HG03066 (cell line): ENCODE data around the gene AQP7.
"Not testable (repeated sequence)": the region's sequence is repeated elsewhere in the genome, so short reads cannot be mapped to it uniquely, and the experiment has no call there.

ENCODE experiments used
- ATAC-seq: cut with Tn5 transposase; IDR thresholded peaks from one replicate; pipeline ENCODE4 v1.9.1; 2021; ENCODE audit warnings: low read depth; ENCODE audit not compliant: unreplicated experiment

The AQP7 gene

DNA sequence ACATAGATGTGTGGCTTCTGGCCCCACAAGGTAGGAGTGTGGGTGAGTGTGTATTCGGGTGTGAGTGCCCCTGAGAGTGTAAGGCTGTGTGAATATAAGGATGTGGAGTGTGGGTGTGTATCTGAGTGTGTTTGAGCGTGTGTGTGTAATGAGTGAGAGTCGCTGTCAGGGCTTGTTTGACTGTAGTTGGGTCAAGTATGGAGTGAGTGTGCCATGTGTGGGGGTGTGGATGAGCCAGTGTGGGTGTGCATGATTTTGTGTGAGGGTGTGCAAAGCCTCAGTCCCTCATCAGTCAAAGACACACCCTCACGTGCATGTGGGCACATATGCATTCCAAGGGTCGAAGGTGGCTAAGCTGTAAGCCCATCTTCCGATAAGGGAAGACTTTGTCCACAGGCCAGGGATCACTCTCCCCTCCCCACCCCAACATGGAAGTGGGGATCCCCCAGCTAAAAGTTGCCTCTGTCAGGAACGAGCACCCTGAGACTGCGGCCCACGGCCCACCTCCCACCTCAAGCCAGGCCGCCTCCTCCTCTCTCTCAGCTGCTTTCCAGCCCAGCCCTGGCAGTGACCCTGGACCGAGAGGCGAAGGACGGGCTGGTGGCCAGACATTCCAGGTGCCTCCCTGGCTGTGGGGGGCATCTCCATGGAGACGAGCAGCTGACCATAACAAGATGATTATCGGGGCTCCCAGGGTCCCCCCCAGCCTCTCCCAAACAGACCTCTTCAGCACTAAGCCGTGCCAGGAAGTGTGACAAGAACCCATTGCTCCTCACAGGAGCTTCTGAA is 32.1 kb upstream of the AQP7 start:
- no peak for ATAC-seq

DNA sequence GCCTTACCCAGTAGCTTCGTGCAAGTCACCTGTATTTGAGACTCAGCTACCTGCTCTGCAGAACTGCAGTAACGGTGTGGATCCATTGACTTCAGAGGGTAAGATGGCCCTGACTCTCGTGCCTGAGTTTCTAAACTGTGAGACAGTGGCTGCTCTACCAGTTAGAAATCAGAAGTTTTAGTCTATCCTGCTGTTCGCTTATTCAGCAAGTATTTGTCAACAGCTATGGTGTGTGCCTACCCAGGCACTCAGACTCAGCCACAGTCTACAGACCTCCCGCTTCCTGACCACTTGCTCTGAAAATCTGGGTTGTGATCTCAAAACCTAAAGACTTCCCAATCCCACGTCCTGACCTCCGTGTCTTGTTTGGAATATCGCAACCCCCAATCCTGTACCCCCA is 31.5 kb upstream of the AQP7 start:
- ATAC-seq = no peak

GRCh38 chr9:33431420-33431819 is 29.1 kb upstream of the AQP7 start:
- ATAC-seq = no peak

DNA sequence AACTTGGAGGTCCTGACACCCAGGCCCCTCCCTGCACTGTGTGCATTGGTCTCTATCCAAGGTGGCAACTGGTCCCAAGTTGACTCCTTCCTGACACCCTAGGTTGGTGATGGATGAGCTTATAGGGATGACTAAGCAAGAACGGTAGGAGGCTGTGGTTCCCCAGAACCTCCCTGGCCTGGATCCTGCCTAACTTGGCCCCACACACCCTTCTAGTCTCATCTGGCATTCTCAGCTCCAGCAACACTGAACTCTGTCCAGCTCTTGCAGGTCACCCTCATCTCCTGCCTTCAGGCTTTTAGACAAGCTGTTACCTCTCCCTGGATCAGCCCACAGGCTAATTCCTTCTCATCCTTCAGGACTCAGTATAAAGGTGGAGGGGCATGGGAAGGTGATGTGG is 28.6 kb upstream of the AQP7 start:
- ATAC-seq = no peak

DNA sequence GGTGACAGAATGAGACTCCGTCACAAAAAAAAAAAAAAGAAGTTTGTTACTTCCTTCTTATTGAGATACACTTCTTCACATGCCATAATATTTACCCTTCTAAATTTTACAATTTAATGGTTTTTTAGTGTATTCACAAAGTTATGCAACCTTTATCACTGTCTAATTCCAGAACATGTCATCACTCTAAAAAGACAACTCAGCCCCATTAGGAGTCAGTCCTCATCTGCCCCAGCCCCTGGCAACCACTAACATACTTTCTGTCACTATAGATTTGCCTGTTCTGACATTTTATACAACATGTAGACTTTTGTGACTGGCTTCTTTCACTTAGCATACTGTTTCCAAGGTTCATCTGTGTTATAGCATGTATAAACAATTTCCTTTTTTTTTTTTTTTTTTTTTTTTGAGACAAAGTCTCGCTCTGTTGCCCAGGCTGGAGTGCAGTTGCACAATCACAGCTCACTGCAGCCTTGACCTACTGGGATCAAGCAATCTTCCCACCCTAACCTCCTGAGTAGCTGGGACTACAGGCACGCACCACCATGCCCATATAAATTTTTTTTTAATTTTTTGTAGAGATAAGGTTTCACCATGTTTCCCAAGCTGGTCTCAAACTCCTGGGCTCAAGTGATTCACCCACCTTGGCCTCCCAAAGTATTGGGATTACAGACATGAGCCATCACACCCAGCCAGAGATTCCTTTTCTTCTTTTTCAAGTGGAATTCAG is 27.1 kb upstream of the AQP7 start:
- no peak for ATAC-seq

DNA sequence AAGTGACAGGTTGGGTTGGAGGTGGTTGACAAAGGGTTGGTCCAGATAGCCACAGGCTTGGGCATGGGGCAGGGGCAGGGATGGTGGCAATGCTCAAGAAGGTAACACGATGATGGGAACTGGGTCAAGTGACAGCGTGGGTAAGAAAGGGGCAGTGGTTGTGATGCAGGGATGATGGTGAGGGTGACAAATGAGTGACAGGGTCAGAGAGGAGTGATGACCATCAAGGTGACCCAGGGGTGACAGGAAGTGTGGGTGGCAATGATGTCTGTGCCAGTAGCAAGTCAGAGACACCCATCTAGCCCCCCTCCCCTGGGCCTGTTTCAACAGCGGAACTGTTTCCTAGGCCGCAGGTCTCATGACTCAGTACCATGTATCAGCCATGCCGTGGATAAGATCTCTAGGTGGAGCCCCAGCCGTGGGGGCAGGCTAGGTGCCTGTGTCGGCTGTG is 24.5 kb upstream of the AQP7 start:
- no peak for ATAC-seq

DNA sequence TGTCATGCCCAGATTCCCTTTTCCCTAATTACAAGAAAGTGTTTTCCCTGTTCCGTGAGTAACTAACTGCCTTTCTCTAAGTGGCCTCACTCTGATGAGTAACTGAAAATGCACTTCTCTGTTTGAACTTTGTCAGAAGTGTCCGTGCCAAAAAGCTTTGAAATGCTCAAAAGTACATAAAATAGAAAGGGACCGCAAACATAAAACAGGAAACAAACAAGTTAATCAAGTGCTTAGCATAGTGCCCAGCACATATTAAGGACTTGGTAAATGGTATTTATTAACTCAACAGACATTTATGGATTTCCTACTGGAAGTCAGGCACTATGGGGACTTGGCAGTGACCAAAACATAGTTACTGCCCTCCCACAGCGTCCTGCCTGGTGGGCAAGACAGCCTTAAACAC is 22.8 kb upstream of the AQP7 start:
- ATAC-seq = no peak

- not testable (repeated sequence) for ATAC-seq
Observed at GRCh38 chr9:33424492-33424891, 22.1 kb upstream of the AQP7 start.

DNA sequence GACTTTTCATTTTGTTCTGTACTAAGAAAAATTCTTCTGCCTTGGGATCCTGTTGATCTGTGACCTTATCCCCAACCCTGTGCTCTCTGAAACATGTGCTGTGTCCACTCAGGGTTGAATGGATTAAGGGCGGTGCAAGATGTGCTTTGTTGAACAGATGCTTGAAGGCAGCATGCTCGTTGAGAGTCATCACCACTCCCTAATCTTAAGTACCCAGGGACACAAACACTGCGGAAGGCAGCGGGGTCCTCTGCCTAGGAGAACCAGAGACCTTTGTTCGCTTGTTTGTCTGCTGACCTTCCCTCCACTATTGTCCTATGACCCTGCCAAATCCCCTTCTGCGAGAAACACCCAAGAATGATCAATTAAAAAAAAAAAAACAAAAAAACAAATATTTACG is 21.7 kb upstream of the AQP7 start:
- ATAC-seq = not testable (repeated sequence)

DNA sequence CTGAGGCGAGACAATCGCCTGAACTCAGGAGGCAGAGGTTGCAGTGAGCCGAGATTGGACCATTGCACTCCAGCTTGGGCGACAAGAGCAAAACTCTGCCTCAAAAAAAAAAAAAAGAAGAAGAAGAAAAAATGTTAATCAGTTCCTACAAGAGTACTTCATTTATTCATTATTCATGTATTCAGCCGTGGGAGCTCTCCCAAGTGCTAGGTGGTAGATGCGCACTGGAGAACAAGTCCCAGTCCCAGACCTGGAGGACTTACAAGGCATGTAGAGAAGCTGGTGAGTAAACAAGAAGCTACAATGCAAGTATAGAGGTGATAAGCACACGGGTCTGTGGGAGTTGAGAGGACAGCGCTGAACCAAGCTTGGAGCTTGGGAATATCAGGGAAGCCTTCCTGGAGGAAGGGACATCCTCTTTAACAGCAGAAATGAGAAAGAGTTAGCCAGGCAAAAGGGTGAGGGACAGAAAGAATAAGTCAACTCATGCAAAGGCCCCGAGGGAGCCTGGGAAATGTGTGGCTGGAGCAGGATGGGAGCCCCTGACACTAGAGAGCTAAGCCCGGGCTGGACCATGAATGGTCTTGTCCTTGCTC is 17.4 kb upstream of the AQP7 start:
- no peak for ATAC-seq

- ATAC-seq = no peak
Observed at GRCh38 chr9:33418090-33418489, 15.7 kb upstream of the AQP7 start.

DNA sequence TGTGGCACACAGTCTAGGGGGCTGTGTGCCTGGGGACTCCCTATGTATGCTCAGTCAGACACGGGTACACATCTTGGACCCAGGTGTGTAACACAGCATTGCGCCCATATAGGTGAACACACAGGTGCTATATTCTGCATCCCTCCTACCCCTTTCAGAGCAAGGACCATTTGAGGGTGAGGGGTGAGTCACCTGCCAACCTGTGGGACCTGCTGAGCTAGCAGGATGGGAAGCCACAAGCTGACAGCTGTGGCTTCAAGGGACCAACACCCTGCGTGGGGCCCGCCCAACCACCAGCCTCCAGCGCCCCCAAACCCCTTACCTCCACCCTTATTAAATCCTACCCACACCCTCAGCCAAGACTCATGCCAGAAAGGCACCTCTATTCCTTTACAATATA is 14.6 kb upstream of the AQP7 start:
- no peak for ATAC-seq

DNA sequence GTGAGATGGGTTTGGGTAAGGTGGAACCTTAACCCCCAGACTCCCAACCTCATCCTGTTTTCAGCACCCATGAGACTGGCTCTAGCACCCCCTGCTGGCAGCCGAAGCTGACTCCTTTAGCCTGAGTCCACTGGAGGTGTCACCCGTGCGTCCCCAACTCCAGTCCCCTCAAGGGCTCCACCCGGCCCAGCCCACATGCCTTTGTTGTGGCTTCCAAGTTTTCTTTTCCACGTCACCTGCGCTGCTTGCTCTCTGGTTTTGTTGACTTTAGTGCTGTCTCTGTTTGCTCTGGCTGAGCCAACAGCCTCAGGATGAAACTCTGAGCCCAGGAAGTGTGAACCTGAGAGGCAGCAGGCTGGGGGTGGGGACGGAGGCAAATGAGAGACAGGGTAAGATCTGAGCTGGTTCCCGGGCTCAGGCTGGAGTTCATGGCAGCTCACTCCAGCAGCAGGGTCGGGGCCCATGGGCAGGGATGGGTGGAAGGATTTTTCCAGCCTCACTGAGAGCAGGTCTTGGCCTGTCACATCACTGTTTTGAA is 13.2 kb upstream of the AQP7 start:
- ATAC-seq = no peak

DNA sequence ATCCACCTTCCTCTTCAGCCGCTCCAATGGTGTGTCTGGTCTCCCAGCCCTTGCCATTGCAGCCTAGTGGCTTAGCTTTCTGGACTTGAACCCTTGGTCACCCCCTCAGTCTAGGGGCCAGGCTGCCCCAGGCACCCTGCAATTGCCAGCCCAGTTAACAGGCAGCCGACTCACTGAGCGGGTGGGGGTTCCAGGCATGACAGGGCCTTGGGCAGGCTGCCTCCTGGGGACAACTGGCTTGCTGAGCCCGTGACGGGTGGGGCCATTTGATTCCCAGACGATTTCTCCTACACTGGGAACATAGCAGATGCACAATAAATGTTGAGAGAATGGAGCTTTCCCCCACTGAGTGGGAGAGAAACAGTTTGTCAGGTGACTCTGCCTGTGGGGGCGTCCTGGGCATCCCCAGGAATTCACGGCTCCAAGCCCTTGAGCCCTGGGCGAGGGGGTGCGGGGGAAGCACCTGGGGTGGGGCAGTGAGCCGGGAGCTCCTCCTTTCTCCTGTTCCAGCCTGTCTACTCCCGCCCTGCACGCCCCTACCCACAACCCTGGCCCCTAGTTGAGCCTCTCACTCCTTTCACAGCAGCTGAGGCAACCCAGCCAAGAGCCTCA is 12.6 kb upstream of the AQP7 start:
- no peak for ATAC-seq

GRCh38 chr9:33414268-33414667 is 11.9 kb upstream of the AQP7 start:
- no peak for ATAC-seq

DNA sequence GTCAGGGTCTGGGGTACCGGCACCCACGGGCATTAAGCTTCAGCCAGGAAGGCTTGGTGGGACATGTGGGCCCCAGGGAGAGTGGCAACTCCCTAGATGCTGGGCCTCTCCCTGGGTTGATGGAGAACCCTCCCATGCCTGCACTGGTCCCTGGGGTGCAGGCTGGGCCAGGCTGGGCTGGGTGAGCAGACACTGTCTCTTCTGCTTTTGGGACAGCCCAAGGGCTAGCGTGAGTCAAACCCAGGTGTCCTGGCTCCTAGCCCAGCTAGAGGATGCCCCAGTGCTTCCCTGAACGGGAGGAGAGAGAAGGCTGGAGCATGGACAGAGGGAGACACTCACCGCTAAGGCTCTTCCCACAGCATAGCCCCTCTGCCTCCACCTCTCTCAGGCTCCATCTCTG is 5.7 kb upstream of the AQP7 start:
- ATAC-seq = no peak

DNA sequence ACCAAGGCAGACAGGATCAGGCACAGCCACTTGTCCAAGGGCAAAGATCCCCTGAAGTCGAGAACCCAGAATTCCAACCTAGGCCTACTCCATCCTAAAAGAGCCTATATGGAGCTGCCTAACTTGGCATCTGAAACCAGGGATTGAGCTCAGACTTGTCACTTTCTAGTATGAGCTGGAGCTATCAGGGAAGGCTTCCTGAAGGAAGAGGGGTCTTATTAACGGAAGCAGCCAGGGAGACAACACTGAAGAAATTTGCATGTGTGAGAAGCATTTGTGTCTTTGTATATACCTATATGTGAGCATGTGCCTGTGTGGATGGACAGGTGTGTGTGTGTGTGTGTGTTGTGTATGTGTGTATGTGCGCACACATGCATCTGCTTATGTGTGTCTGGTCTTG is 4.7 kb upstream of the AQP7 start:
- no peak for ATAC-seq

DNA sequence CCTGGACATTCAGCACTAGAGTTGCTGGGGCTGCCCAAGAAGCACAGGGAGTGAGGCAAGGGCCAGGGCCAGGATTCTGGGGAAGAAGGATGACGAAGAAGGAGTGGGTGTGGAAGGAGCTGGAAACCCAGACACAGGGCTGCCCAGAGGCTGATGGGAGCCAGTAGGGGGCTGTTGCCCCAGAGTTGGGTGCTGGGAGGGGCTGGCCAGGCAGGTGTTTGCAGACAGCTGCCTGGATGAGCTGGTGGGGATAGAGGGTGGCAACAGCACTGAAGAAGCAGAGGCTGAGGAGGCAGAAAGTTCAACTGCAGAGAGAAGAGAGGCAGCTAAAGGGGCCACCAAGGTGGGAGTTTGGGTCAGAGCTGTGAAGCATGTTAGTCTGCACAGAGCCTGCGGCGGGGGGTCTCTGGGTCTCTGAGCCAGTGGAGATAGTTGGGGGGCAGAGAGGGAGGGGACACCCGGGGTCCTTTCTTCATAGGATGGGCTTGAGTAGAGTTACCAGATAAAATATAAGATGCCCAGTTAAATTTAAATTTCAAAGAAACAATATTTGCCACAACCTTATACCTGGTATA is 2.5 kb upstream of the AQP7 start:
- ATAC-seq = no peak

DNA sequence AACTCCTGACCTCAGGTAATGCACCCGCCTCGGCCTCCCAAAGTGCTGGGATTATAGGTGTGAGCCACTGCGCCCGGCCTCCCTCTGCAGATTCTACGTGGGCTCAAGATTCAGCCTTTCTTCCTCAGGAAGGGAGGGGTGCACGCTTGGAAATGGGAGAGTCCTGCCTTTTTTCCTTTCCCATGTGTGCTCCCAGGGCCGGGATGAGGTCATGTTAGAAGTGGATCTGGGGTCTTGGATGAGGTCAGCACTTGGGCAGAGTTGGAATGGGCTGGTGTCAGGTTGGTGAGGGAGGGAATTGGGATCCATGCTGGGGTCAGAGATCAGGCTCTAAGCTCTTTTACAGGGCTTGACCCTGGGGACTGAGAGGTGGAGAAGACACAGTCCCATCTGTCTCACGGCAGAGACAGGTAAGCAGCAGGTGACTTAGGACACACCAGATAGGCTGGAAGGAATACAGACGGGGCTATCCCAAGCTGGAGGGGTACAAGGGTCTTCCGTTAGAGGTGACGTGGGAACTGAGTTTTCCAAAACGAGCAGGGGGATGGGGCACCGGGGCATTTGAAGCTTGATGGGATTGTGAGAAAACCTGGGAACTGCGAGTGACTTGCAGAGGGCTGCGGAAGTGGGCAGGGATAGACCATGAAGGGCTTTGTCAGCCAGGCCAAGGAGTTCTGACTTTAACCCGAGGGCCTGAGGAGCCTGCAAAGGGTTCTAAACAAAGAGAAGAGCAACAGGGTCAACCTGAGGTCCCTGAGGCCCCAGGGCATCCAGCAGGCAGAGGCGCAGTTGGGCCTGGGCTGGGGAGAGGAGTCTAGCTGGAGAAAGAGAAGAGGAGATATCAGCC is 1.8 kb upstream of the AQP7 start:
- ATAC-seq = no peak

- not testable (repeated sequence) for ATAC-seq
Observed at GRCh38 chr9:33401809-33402208, 559 bp downstream of the AQP7 start.
